ENCODE data around the gene TM4SF18.

Gene TM4SF18

DNA sequence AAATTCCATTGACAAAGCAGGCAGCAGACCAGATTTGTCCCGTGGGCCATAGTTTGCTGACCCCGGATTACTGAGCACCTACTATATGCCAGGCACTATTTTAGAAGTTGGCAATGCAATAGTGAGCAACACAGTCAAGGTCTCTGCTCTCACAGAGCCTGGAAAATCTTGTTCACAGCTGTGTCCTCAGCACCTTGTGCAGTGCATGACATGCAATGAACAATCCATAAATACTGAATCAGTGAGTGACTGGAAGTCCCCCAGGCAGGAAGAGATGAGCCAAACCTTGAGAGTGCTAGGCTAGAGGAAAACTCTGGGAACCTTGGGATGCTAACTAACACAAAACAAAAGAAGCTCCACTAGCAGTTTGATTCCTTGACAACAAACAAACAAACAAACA lies 29.6 kb upstream of the TM4SF18 start:
- POLR2A ChIA-PET: no interaction called here
- Histone ChIP-seq H3K9me3 (ENCODE audit: control insufficient read depth, insufficient read depth, low read depth, low read length) (no peaks in the 10 kb centered on the region), H3K36me3 (ENCODE audit: control insufficient read depth in 2 of 2, insufficient read depth in 1 of 2, low read length in 2 of 2) (no peaks in the 10 kb centered on the region), H3K4me3 (ENCODE audit: low read depth, low read length) (no peak overlapping the region), H3K4me1 (ENCODE audit: control insufficient read depth, insufficient read depth, low read length) (no peaks in the 10 kb centered on the region), H3K27ac (ENCODE audit: extremely low read depth, low read depth, low read length) (no peak overlapping the region)
- TF ChIP-seq ZBTB21 (tag by site-specific recombination; IDR thresholded peaks at IDR 0.05) (no peak), RBAK (tag by site-specific recombination; IDR thresholded peaks at IDR 0.05) (no peak), ZNF423 (tag by site-specific recombination; IDR thresholded peaks at IDR 0.05) (no peak), HOXA7 (CRISPR knock-in tag; IDR thresholded peaks at IDR 0.05; ENCODE audit: borderline replicate concordance) (no peak), ZNF571 (tag by site-specific recombination; IDR thresholded peaks at IDR 0.05) (no peak), ZNF677 (tag by site-specific recombination; IDR thresholded peaks at IDR 0.05) (no peak), AEBP2 (tag by site-specific recombination; IDR thresholded peaks at IDR 0.05; ENCODE audit: borderline replicate concordance) (no peak), ZNF626 (tag by site-specific recombination; IDR thresholded peaks at IDR 0.05) (no peak), ZNF558 (tag by site-specific recombination; IDR thresholded peaks at IDR 0.05) (no peak), INSM2 (tag by site-specific recombination; IDR thresholded peaks at IDR 0.05) (no peak), ZNF629 (tag by site-specific recombination; IDR thresholded peaks at IDR 0.05) (no peak), PRDM1 (tag by site-specific recombination; IDR thresholded peaks at IDR 0.05) (no peak), ZNF624 (tag by site-specific recombination; IDR thresholded peaks at IDR 0.05) (no peak), TRIM28 (IDR thresholded peaks at IDR 0.05; ENCODE audit: borderline replicate concordance, low read length) (no peak), ZNF324 (tag by site-specific recombination; IDR thresholded peaks at IDR 0.05) (no peak), ZXDB (tag by site-specific recombination; IDR thresholded peaks at IDR 0.05) (no peak), SP7 (tag by site-specific recombination; IDR thresholded peaks at IDR 0.05) (no peak)
- TF ChIP-seq, protein P1, sequence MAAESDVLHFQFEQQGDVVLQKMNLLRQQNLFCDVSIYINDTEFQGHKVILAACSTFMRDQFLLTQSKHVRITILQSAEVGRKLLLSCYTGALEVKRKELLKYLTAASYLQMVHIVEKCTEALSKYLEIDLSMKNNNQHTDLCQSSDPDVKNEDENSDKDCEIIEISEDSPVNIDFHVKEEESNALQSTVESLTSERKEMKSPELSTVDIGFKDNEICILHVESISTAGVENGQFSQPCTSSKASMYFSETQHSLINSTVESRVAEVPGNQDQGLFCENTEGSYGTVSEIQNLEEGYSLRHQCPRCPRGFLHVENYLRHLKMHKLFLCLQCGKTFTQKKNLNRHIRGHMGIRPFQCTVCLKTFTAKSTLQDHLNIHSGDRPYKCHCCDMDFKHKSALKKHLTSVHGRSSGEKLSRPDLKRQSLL (tag by site-specific recombination; IDR thresholded peaks at IDR 0.05): no peak
- TF ChIP-seq, protein P2, sequence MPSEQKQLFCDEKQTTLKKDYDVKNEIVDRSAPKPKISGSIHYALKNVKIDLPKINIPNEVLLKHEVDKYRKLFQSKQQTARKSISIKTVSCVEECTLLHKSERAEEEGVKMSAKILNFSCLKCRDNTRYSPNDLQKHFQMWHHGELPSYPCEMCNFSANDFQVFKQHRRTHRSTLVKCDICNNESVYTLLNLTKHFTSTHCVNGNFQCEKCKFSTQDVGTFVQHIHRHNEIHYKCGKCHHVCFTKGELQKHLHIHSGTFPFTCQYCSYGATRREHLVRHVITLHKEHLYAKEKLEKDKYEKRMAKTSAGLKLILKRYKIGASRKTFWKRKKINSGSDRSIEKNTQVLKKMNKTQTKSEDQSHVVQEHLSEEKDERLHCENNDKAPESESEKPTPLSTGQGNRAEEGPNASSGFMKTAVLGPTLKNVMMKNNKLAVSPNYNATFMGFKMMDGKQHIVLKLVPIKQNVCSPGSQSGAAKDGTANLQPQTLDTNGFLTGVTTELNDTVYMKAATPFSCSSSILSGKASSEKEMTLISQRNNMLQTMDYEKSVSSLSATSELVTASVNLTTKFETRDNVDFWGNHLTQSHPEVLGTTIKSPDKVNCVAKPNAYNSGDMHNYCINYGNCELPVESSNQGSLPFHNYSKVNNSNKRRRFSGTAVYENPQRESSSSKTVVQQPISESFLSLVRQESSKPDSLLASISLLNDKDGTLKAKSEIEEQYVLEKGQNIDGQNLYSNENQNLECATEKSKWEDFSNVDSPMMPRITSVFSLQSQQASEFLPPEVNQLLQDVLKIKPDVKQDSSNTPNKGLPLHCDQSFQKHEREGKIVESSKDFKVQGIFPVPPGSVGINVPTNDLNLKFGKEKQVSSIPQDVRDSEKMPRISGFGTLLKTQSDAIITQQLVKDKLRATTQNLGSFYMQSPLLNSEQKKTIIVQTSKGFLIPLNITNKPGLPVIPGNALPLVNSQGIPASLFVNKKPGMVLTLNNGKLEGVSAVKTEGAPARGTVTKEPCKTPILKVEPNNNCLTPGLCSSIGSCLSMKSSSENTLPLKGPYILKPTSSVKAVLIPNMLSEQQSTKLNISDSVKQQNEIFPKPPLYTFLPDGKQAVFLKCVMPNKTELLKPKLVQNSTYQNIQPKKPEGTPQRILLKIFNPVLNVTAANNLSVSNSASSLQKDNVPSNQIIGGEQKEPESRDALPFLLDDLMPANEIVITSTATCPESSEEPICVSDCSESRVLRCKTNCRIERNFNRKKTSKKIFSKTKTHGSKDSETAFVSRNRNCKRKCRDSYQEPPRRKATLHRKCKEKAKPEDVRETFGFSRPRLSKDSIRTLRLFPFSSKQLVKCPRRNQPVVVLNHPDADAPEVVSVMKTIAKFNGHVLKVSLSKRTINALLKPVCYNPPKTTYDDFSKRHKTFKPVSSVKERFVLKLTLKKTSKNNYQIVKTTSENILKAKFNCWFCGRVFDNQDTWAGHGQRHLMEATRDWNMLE (tag by site-specific recombination; conservative IDR thresholded peaks at IDR 0.05; ENCODE audit: low read depth): no peak
- TF ChIP-seq, protein P3, sequence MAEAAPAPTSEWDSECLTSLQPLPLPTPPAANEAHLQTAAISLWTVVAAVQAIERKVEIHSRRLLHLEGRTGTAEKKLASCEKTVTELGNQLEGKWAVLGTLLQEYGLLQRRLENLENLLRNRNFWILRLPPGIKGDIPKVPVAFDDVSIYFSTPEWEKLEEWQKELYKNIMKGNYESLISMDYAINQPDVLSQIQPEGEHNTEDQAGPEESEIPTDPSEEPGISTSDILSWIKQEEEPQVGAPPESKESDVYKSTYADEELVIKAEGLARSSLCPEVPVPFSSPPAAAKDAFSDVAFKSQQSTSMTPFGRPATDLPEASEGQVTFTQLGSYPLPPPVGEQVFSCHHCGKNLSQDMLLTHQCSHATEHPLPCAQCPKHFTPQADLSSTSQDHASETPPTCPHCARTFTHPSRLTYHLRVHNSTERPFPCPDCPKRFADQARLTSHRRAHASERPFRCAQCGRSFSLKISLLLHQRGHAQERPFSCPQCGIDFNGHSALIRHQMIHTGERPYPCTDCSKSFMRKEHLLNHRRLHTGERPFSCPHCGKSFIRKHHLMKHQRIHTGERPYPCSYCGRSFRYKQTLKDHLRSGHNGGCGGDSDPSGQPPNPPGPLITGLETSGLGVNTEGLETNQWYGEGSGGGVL (tag by site-specific recombination; IDR thresholded peaks at IDR 0.05): no peak
- CTCF ChIA-PET: interaction anchor here (0.8 to 1.7 kb wide), 2 partner anchors 10 to 12 kb away, joined by 3 to 9 read pairs; no protein-coding TSS in a partner anchor

All from HEK293 (cell line).